ENCODE data around the gene NTF3.

The NTF3 gene

DNA sequence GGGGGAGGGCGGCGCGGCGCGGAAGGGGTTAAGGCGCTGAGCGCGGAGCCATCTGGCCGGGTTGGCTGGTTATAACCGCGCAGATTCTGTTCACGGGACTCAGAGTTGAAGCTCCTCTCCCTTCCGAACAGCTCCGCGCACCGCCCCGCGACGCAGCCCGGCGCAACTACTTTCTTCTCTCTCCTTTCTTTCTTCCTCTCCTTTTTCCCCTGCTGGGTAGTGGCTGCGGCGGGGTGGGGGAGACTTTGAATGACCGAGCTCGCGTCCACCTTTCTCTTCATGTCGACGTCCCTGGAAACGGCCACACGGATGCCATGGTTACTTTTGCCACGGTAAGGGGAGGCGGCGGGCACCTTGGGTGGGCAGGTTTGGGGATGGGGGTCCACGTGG is at the start of gene NTF3:
NTF3 (plus strand) TSS at position 98 of the 390 bp plus-strand sequence; CDS start at position 315, 217 bp downstream.
- peak; percentile 15 to 80 (median 79) for DNase-seq

DNA sequence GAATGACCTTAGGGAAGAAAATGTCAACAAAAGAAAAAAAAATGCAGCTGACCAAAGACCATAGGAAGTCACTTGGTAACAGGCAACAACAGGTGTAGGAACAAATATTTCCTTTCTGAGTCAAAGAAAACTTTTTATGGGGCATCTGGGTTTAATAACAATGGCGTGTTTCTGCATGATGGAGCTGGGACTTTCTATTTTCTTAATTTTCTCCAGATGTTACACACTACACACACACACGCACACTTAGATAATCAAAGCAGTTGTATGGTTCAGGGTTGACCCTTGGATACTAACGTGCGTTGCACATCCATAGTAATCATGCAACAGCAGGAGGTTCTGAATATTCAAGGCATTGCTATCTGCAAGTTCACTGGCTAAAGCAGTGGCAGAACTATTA is 47.9 kb upstream of the NTF3 start:
- no peak for DNase-seq

DNA sequence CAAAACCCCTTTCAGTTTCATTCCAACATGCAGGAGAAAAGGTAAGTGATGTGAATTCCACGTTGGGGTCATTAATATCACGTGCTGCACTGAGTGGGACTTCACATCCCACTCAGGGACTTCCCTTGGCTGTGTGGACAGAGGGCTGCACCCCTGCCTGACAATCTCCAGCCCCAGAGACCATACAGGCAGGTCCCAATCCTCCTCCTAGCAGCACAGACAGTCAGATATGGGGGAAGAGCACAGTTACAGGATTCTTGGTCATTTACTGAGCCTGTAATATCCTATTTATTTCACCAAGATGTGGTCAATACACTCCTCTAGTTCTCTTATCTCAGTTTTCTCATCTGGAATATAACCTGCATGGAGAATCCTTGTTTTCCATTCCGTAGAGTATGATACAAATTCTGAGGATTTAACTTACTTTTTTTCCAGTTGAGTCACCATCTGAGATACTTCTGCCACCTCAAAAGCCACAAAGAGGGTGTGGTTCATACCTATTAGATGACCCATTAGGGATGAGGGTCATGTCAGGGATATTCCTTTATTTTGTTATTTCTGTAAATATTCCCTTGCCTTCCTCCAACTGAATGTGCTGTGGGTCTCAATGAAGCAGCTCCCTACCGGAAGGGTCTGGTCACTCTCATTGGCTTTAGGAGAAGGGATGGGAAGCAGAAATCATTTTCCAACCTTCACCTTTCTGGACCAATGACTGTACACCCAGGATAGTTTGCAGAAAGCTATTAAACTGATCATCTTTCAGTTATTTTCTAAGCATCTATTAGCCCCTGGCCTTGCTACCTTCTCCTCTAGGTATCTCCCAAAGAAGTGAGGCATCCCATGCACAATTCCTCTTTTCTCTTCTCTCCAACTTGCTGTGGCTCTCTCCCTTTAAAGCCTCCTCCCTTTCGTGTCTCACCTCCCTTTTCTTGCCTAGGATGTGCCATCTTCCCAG is 43.0 kb upstream of the NTF3 start:
- DNase-seq: no peak

DNA sequence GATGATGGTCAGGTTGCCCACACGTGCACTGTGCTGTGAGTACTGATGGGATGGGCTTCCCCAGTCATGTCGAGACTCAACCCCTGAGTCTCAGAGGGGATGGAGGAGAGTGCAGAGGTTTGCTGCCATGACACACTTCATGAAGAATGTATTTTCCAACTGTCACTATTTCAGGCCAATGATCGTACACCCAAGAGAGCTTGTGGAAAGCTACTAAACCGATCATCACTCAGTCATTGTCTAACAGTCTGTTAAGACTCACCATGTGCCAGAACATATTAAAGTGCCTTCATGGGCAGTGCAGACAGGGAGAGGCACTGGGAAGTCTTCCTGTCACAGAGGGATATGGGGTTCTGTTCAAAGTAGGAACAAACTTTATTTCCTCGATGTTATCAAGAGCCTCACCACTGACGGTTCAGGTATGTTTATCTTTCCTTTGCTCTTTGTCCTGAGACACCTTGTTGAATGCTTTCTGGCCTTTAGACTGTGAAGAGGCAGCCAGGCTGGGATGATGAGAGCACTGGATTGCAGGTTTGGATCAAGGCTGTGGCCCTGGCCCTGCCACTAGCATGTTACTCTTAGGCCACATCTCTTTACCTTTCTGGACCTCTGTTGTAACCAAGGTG is 41.6 kb upstream of the NTF3 start:
- DNase-seq: no peak

DNA sequence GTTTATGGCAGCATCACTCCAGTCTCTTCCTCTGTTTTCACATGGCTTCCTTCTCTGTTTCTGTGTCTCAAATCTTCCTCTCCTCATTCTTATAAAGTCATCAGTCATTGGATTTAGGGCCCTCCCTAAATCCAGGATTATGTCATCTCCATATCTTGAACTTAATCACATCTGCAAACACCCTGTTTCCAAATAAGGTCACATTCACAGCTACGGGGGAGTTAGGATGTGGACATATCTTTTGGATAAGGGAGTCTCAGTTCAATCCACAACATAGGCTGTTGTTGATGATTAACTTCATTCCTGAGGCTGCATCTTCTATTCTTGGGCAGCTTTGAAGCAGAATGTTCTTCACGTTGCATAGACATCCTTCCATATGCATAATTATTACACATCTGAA is 40.3 kb upstream of the NTF3 start:
- DNase-seq: no peak

DNA sequence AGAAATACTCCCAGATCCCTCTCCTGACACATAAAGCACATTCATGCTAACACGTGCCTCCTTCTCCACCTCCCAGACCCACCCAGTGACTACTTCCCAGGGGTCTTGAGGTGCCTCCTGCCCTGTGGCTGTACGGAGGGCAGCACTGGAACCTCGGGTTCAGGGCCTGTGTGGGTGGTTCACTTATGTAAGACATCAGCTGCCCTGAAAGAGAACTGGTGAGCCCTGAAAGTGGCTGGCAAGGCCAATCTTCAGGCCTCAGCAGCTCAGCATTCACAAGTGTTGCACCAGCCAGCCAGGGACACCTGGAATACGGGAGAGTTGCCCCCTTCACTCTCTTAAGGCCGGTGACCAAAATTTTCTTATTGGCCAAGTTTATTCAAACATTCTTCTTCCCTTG is 38.9 kb upstream of the NTF3 start:
- DNase-seq: no peak

DNA sequence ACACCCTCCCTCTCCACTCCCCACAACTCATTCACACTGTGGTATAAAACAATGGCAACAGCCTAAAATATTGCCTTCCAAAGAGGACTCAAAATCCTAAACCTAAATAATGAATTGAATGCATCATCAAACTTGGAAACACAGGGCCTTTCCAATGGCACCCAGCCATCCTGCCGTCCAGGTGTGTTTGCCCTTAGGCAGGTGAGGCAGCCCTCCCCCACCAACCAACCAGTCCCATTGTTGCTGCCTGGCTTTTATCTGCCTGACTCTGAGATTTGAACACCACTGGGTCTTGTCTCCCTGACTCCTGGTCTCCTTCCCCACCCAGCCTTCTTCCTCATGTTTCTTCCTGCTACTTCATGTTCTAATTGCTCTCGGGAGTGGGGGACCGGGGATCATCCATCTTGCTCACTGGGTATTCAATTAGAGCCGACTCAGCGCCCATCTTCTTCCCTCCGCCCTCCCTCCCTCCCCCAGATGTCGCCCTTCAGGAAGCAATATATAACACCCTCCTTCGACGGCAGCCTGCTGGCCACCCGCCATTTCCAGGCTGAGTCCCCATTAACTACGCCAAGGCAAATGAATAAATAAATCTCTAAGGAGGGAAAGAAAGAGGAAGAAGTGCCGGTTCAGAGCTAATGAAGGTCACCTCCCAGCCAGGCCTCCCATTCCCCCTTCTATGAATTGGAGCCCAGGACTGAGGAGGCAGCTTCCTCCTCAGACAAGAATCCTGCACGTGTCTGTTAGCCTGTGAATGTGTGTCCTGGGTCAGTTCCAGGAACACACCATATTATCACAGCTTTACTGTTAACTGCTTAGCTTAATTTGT is 36.3 kb upstream of the NTF3 start:
- peak; percentile 63 to 96 (median 91) for DNase-seq

DNA sequence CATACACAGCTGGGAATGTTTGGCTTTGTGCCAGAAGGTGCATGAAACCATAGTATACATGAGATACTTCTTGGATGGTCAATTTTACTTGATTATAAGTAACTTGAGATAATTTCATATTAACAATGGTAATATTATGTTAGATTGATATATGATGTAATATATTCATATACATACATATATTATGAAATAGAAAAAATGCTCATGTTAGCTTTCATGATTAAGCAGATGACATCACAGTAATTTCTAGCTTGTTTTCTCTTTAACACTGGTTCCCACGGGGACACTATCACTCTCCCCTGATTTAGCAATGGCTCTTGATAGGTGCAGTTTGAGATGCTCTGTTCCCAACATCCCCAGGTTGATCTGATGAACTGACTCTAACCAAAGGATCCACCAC is 35.4 kb upstream of the NTF3 start:
- DNase-seq: peak in 1 of 3 experiments; percentile 76

DNA sequence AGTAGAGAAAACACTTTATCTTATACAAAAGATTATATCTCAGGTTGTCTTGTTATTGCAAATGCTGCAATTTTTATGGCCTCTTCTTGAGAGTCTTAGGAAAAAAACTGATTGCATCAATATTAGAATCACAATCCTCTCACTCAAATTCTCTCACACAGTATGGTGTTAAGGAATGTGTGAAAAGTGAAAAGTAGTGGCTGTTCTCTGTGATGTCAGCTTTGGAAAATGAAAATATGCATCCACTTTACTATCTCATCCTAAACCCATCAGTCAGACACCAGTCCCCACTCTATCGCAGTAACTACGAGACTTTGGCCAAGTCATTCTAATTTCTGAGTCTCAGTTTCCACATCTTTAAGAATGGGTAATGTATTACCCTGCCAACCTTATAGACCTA is 32.6 kb upstream of the NTF3 start:
- no peak for DNase-seq

DNA sequence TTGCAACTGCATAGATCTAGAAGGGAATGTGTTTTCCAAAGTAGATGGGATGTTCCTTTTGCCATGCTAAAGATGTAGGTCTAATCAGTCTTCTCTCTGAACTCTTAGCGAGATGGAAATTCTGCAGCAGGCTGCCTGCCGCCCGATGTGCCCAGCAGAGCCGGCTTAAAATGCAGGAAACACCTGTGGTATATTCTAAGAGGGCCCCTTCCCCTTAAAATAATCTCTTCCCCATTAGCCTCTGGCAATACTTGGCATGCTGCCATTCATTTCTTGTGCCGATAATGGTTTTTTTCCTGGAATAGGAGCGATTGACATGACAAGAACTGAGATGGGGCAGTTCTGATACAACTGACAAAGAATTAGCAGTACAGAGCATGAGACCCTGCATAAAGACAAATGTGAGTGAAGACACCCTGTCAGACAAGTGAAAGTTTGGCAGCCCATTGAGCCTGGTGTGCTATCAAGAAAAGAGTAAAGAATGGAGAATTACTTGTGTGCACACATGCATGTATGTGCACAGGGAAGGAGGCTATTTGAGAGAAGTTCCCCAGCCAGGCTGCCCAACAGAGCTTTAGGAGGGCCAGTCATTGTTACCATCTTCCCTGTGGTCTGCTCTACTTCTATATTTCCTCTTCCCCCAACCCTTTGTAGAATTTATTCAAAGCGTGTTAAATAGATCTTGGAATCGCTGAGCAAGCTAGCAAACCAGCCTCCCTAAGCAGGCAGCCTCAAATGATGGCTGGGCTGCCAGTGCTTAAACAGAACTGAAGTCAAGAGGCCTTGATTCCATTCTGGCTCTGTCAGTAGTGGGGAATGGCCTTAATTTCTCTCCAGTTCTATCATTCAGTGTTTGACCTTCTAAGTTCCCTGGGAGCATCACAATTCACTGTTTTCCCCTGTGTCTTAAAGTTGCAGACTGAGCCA is 29.6 kb upstream of the NTF3 start:
- DNase-seq: peak in 2 of 3 experiments; percentile 12 to 66

DNA sequence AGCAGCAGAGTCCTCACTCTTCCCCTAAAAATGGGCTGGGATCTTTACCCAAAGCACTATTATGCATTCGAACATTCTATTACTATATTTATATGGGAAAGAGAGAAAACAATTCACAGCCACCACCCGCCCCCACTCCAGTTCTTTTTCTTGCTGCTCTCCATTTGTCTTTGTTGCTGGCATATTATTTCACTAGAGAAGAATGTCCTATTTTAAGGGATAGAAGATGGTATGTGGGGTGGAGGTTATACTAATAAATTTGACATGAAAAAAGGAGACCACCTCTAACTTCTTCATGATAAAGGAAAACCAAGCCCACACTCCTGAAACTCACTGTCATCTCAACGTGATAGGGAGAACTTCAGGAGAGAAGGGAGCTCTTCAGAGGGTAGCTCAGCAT is 28.5 kb upstream of the NTF3 start:
- no peak for DNase-seq

DNA sequence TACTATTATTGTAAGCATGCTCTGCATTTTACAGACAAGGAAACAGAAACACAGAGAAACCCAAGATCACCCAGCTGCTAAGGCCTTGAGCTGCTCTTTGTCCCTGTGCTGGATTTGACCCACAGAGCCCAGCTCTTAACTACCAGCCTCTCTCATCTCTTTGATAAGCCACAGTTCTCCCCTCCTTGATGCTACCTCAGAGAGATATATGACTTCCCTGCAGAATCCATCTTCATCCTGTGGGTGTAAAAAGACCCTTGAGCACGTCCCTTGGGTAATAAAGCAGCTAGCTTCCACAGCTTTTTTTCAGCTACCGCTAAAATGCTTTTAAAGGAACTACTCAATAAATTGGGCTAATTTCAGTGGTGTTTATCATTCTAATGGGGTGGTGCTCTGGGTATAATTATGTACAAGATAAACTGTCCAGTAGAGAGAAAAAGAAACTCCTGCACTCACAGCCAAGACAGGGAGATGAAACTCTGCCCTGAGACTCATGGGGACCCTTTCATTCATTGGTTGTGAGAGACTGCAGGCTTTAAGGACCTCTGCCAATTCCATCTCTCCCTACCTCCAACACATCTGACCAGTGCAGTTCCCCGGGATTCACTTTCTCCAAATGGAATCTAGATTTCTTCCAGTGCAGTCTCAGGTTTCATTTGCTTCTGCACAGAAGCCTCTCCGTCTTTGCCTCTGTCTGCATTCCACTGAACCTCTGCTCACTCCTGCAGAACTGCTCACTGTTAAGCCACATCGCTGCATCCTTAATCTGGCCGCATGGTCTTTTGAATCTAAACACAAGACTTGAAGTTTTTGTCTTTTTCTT is 24.7 kb upstream of the NTF3 start:
- peak; percentile 18 to 78 (median 55) for DNase-seq

DNA sequence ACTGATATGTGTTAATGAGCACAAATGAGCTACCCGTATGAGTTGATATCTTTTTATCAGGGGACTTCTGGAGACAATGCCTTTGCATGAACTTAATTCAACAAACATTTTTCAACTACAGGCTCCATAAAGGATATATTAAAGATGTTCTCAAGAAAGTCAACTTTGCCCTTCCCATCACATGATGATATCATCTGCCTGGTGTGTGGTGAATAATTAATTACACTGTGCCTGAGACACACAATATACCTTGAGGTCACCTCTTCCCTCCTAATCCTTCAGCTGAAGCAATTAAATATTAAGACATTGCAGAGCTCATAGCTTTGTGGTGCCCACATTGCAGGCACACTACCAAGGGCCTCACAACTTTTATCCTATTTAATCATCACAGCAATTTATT is 22.3 kb upstream of the NTF3 start:
- no peak for DNase-seq

DNA sequence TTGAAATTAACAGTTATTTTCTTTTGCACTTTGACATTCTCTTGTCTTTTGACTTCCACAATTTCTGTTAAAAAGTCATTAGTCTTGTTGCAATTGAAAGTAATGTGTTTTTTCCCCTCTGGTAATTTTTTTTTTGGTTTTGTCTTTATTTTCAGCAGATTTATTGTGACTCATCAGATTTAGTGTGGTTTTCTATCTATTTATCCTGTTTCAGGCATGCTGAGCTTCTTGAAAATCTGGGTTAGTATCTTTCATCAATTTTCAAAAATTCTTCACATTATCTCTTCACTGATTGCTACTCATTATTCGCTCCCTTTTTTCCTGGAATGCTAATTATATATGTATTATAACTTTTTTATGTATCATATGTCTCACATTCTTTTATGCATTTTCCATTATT is 15.3 kb upstream of the NTF3 start:
- DNase-seq: no peak

DNA sequence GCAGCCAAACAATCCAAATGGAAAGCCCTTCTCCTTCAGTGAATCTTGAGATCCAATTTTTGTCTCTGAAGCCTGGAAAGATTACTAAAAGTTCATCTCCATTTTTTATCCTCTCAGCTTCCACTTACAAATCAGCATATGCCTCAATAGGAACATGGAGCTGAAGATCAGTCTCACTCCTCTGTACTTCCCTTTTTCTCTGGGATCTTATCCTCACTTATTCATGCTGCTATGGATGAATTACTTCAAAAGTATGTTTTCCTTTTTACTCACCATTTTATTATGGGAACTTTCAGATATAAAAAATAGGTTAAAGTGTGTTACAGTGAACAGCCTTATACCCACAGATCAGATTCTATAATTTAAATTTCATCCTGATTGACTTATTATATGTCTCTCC is 14.4 kb upstream of the NTF3 start:
- DNase-seq: peak in 1 of 3 experiments; percentile 11

DNA sequence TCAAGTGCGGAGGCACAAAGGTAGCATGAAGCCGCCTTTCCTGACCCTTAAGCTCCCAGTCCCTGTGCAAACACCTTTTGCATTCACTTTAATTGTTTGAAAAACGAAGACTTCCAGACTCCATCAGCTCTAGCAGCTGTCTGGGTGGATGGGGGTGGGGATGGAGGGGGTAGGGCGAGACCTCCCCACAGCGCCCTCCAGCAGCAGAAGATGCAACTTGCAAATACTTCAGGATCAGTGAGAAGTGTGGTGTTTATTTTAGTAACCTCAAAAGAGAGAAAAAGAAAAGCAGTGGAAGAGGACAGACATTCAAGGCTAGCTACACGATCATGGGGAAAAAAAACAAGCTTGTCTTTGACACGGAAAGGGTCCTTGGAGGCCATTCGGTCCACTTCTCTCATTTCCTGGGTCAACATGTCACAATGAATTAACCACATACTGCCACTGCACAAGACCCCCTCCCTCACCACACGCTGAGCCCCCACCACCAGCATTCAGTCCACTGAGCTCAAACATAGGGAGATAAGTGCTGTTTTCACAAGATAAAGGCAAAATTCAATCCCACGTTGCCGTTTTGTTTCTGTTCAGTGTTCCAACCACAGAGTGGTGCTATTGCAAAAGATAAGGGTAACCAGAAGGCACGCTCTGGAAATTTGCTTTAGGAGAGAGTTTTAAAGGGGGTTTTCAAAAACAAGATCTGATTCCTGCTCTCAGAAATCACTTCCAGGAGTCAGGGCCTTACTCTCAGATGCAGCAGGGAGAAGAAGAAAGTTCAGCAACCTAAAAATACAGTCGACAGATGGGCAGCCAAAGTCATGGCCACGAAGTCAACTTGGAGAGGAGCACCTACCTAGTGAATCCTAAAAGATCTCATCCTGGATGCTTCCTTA is 3.3 kb upstream of the NTF3 start:
- peak; percentile 48 to 66 (median 52) for DNase-seq

DNA sequence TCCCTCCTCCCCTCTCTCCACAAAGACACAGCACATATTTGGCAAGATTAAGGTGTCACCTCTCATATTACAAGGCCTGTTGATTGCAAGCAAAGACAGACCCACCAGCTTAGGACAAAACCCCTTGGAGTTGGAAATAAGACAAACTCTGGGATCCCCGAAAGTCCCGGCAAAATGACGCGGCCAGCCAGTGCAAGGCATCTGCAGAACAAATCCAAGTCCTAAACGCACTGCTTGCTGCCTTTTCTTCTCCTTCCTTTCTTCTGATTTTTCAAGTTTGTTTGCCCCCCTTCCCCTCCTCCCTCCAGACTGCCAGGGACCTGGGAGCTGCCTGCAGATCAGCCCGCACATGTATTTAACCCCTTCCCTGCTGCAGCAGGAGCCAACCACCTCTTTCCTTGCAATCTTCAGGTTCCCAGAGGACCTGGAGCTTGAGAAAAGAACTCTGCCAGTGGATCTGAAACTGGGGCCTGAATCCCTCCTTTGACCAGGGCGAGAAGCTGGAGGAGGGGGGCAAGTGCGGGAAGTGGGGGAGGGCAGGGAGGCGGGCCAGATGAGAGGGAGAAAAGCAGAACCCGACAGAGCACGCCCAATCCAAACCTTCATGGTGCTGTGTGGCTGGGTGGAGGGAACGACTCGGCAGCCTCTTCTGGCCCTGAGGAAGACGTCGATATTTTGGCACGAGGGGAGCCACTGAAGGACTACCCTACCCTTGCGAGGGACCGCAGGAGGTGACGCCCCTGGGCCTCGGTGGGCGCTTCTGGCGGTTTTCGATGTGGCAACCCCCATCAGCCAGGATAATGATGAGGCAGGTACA is 2.0 kb upstream of the NTF3 start:
- DNase-seq: peak in 1 of 3 experiments; percentile 9

DNA sequence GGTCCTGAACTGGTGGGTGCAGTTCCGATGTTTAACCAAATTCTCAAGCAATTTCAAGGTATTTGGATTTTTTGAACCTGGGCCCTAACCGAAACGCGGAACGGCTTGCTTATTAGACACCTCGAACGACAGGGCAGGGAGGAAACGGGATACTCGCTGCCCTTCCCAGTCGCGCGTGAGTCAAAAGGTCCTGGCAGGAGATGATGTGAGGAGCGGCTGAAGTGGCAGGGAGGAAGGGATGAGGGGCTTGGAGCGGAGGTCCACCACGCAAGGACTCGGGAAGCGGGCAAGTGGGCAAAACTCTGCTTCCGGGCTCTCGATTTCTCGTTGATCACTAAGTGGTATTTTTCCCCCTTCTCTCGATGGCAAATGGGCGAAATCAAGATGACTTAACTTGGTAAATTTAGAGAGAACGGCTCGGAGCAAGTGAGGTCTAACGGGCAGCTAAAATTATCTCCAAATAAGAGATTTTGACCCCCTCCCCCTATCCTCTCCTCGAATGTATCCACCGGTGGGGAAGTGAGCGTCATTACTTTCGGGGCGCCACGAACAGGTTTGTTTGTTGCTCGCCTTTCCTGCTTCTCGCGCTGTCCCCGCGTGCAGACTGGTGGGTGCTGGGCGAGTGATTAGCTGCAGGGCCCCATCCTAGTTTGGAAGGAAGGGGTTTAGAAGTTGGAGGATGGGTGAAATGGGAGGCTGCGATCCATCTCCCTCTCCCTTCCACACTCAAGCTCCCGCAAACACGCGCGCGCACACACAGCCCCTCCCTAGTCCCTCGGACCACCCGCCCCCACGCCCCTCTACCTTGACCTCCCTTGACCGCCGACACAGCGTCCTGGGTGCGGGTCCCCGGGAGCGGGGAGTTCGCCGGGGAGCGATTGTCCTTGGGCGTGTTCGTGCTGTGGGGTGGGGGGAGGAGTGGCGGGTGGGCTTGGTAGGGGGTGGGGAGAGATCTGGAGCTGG is 986 bp upstream of the NTF3 start:
- no peak for DNase-seq

All from NCI-H1417 (cell line).